HG03439 (cell line): ENCODE measurements around the gene PCDH9.

Experiments
- ATAC-seq: cut with Tn5 transposase; IDR thresholded peaks from one replicate; pipeline ENCODE4 v1.9.1; 2021; ENCODE audit warnings: mild to moderate bottlenecking, moderate library complexity; ENCODE audit not compliant: unreplicated experiment

PCDH9 gene

GRCh38 chr13:67167420-67167819 is 62.7 kb downstream of the PCDH9 start:
- ATAC-seq: no peak

- no peak for ATAC-seq
These were observed 69.0 kb downstream of the PCDH9 start for GRCh38 chr13:67161176-67161575.

GRCh38 chr13:67158903-67159302 is 71.2 kb downstream of the PCDH9 start:
- ATAC-seq: no peak

- no peak for ATAC-seq
These were observed 73.4 kb downstream of the PCDH9 start for GRCh38 chr13:67156723-67157060.

- no peak for ATAC-seq
These were observed 74.0 kb downstream of the PCDH9 start for GRCh38 chr13:67155898-67156722.

- no peak for ATAC-seq
These were observed 78.1 kb downstream of the PCDH9 start for GRCh38 chr13:67152085-67152484.

DNA sequence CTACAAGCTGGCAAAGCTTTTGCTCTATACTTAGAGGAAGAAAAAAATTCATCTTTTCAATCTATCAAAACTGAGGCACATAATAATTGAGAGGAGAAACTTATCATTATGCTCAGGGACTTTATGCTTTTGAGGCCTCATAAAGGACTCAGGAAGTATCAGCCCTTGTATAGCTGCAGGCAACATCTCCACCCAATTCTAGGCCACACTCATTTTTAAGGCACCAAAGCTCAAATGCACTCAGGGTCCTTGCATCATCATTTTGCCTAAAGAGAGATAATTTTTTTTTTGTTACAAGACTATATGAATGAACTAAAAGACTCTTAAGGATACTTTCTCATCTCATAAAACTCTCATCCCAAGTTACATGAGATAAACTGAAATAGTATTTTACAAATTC is 78.5 kb downstream of the PCDH9 start:
- no peak for ATAC-seq

DNA sequence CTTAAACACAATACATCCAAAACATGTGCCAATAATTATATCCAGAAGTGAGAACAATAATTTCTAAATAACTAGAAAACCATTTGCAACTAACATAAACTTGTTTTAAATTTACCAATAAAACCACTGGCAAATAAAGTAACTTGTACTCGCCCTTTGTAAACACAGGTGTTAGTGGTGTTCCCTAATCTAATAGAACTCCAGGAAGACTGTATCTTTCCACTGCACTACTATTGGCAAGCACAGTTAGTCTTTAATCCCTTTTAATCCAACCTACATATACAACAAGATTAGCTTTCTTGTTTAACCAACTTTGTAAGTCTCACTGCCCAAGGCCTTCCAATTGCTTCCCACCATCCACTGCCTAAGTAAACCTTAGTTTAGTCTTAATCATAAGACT is 79.5 kb downstream of the PCDH9 start:
- no peak for ATAC-seq

DNA sequence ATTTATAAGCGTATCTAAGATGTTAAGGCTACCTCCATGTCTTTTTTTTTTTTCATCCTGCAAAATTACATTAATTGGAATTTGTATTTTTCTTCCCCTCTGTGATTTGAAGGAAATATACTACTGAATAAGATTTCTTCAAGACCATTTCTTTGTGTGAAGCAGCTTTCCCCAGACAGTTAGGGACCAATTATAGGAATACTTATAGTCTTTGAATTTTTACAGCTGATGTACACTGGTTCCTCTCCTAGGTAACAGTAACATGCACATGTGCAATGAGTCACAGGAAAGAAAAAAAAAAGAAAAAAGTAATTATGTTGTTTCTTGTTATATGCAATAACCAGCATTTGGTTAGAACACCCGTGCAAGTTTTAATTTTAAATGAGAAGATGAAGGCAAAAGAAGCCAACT is 82.0 kb downstream of the PCDH9 start:
- ATAC-seq: no peak

GRCh38 chr13:67147342-67148133 is 82.6 kb downstream of the PCDH9 start:
- ATAC-seq: no peak

DNA sequence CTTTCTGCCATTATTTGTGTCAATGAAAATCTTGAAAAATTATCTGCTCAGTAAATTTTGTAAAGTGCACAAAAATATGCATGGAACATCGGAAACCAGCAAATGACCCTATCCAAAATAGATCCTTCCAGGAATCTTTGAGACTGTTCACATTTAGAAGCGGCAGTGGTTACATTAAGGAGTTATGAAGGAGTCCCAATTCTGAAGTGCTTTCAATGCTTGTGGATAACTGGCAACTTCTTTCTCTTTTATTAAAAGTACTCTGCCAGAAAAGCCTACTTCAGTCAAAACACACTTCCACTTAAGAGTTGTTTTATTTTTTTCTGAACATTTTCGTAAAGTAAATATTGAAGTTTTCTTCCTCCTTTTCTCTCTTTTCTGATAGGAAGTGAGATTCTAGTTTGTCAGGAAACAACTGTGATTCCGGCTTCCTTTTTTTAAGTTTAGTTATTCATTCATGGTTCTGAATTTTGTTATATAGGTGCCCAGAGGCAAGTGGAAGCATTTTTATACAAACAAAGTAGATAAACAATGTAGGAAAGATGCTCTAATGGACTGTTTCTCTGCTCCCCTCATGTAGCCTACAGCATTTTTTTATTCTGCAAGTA is 83.5 kb downstream of the PCDH9 start:
- no peak for ATAC-seq

DNA sequence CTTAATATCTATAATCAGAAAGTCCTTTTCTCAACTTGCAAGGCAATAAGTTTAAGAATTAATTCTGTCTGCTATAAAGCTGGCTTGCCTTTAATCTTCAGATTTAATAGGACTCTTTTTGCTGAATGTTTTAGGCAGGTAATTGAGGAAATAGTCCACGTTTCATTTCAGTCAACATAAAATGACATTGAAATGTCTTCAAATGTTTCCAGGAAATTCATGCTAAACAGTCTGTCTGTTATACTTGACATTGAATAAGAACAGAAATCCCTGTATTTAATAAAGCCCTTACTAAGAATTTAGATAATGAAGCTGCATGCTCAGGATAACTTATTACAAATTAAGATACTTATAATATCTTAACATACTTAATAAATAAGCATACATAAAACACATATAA is 84.2 kb downstream of the PCDH9 start:
- ATAC-seq: no peak

- no peak for ATAC-seq
These were observed 86.5 kb downstream of the PCDH9 start for GRCh38 chr13:67143544-67144115.

GRCh38 chr13:67140006-67140405 is 90.1 kb downstream of the PCDH9 start:
- no peak for ATAC-seq

- no peak for ATAC-seq
These were observed 90.6 kb downstream of the PCDH9 start for GRCh38 chr13:67139551-67139950.

GRCh38 chr13:67138970-67139369 is 91.2 kb downstream of the PCDH9 start:
- no peak for ATAC-seq

DNA sequence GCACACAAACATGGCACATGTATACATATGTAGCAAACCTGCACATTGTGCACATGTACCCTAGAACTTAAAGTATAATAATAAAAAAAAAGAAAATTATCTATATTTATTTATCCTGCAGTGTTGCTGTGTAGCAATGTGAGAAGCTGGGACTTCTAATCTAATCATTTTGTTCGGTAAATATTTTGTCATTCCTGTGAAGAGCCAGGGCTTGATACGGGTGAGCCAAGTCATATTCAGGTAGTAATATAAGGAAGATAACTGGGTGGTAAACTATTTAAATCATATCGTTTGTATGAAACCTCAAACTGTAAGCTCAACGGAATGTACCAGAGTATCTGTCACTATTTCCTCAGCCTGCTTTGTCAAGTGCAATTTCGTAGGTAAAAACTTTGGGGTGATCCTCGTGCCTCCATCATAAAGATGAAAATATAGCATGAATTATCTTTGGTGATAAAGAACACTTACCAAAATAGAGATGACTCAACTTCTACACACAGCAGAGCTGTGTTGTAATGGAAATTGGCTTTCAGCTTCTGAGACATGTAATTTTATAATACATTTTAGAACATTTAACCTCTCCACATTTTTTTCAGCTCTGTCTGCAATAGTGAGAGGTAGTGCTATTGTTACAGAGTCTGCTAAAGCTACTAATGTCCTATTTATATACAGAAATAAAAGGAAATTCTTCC is 92.9 kb downstream of the PCDH9 start:
- no peak for ATAC-seq

GRCh38 chr13:67136157-67136556 is 94.0 kb downstream of the PCDH9 start:
- no peak for ATAC-seq

GRCh38 chr13:67135356-67135755 is 94.8 kb downstream of the PCDH9 start:
- no peak for ATAC-seq

DNA sequence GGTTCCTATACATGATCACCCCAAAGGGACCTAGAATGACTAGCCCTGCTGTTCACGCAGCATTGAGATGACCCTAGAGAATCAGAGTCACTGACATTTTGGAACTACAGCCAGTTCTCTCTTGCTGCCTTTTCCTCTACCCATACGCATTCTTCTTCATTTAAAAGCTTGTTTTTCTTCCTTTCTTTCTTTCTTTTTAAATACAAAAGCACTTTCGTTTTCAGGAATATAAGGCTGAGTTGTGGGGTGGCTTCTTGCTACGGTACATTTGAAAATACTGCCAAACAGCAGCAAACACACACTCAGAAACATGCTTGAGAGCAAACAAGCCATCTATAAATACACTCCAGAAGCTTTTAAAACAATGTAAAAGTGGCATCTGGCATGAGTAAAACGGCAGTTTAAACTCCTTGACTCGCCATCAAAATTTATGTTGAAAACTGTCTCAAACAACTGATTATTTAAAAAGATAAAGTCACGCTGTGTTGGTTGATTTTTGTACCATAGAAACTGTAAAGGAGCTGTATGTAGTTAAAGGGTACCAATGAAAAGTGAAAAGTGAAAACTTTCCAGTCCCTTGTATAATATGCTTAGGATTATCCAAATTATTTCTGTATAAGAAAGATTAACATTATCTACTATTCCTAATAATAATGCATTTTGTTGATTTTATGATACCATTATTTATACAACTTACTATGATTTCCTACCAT is 95.6 kb downstream of the PCDH9 start:
- no peak for ATAC-seq
